ENCODE measurements around the gene BABAM2.

Gene BABAM2

GRCh38 chr2:28293416-28293815 lies 402.9 kb downstream of the BABAM2 start:
- no peak for DNase-seq

- no peak for DNase-seq
Measured at GRCh38 chr2:28294451-28294850, 403.9 kb downstream of the BABAM2 start.

- no peak for DNase-seq
Measured at GRCh38 chr2:28296243-28296642, 405.7 kb downstream of the BABAM2 start.

DNA sequence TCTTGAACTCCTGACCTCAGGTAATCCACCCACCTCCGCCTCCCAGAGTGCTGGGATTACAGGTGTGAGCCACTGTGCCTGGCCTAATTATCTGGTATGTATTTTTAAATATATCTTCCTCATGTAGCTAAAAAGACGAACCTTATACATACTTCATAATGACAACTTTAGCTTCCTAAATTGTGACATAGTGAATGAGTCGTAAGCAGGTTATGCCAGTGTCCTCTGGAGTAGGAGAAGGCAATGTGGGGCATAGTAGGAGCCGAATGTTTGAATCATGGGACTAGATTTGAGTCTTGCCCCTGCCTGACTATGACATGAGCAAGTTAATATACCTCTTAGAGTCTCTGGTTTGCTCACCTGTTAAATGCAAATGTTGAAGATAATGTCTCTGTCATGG lies 406.4 kb downstream of the BABAM2 start:
- no peak for DNase-seq

GRCh38 chr2:28297531-28297930 lies 407.0 kb downstream of the BABAM2 start:
- DNase-seq = no peak

DNA sequence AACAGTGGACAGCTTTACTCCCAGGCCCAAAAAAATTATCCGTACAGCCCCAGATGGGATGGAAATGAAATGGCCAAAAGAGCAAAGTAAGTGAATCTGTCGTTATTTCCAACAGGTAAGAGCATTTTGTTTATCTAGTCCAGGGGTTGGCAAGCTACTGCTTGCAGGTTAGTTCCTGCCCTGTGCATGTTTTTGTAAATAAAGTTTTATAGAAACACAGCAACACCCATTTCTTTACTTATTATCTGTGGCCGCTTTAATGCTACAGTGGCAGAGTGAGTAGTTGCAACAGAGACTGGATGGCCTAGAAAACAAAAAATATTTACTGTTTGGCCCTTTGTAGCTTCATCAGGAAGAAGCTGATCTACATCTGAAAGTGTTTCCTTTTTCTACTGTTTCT lies 407.9 kb downstream of the BABAM2 start:
- no peak for DNase-seq

GRCh38 chr2:28300485-28301341 lies 410.2 kb downstream of the BABAM2 start:
- DNase-seq = no peak

- no peak for DNase-seq
Measured at GRCh38 chr2:28305202-28305601, 414.7 kb downstream of the BABAM2 start.

DNA sequence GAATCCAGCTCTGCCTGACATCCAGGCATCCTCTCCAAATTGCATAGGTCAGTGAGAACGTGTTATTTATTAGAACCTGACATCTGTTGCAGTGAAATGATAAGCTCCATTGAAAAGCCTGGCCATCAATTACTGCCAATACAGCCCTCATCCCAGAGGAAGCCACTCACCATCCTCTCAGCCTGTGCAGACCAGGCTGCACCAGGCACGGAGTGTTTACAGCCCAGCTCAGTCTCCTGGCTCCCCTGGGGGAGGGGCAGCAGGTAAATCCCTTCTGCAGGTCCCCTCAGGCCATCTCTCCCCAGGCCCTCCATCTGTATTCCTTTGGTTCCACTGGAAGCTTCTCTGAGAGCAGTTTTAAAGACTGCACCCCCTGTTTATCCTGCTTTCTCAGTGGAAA lies 419.6 kb downstream of the BABAM2 start:
- DNase-seq = no peak

DNA sequence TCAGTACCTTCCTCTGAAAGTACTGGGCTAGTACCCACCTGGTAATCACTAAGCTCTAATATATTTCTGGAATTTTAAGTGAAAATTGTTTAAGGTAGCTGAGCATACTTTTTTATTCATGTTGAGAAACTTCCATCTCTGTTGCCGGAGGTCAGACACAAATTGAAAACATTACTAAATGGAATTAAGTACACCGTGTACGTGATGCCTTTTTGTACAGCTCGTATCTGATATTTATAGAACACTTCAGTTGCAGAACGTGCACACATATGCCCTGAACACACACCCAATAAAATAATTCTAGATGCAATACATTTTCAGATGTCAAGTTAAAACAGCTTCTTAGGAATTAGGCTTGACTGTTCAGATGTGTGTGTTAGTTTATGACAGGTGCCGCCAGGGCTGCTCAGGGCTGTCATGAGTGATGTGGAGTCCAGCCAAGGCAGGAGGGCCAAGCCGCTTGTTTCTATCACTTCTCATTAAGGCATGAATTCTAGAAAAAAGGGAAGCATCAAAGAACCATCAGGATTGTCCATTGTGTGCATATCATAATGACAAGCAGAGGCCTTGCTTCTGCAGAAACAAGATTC lies 421.2 kb downstream of the BABAM2 start:
- DNase-seq = no peak

- DNase-seq = no peak
Measured at GRCh38 chr2:28312307-28313219, 422.0 kb downstream of the BABAM2 start.

DNA sequence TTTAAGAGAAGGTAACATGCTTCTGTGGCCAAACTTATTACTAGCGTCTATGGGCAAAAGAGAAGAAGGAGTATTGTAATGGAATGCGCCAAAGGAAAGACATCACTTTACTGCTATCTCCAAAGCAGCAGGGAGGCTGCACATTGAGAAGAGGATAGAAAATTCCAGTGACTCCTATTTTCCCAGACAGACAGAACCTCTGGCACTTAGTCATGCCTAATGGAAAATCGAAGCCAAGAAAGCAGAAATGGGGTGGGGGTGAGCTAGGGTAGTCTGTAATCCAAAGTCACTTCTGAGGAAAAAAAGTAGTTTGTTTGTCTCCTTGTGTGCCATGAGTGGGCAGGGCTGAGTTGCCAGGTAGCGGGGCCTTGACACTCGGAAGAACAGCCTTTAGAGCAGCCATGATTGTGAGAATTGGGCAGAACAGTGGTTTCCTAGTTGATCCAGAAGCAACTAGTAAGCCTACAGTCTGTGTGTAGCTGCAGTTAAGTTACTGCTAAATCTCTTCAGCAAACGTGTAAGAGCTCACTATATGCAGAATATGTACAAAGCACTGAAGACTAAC lies 422.8 kb downstream of the BABAM2 start:
- DNase-seq = no peak

DNA sequence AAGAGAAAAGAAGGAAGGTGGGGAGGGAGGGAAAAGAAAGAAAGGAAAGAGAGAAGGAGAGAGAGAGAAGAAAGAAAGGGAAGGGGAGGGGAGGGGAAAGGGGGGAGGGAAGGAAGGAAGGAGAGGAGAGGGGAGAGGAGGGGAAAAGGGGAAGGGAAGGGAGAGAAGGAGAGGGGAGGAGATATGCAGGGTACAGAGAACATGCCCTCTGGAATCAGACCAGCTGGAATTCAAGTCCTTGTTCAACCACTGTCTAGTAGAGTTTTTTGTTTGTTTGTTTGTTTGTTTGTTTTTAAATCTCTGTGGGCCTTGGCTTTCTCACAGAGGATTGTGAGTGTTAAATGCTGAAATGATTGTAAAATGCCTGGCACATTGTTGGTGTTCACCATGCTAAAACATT lies 424.4 kb downstream of the BABAM2 start:
- DNase-seq = no peak

- DNase-seq = no peak
Measured at GRCh38 chr2:28316546-28317335, 426.2 kb downstream of the BABAM2 start.

GRCh38 chr2:28317390-28317789 lies 426.9 kb downstream of the BABAM2 start:
- no peak for DNase-seq

- DNase-seq = no peak
Measured at GRCh38 chr2:28318023-28318422, 427.5 kb downstream of the BABAM2 start.

DNA sequence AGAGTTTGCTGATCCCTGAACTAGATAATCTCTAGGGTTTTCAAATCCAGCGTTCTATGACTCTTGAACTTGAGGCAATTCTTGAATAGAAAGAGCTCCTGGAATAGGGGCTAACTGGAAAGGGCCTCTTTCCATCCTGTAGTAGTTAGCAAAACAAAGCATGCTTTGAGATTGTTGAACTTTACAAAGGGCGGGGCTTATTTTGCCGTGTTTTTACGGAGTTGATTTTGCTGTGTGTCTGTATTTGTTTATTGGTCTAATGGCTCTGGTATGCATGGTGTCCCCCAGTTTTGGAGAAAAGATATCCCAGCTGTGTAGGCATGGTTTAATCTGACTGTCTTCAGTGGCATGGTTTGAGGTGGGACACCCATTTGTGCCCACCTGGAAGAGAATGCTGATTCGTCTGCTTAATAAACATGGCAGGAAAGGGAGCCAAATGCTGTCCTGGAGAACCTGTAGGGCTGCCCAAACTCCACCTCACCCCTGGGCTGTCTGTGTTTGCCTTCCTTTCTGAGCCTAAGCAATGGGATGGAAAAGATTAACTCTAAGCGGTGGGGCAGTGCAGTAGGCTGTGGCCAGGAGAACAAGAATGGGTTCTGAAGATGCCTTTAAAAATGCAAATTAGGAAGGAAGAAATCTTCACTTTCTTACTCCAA lies 428.1 kb downstream of the BABAM2 start:
- no peak for DNase-seq

DNA sequence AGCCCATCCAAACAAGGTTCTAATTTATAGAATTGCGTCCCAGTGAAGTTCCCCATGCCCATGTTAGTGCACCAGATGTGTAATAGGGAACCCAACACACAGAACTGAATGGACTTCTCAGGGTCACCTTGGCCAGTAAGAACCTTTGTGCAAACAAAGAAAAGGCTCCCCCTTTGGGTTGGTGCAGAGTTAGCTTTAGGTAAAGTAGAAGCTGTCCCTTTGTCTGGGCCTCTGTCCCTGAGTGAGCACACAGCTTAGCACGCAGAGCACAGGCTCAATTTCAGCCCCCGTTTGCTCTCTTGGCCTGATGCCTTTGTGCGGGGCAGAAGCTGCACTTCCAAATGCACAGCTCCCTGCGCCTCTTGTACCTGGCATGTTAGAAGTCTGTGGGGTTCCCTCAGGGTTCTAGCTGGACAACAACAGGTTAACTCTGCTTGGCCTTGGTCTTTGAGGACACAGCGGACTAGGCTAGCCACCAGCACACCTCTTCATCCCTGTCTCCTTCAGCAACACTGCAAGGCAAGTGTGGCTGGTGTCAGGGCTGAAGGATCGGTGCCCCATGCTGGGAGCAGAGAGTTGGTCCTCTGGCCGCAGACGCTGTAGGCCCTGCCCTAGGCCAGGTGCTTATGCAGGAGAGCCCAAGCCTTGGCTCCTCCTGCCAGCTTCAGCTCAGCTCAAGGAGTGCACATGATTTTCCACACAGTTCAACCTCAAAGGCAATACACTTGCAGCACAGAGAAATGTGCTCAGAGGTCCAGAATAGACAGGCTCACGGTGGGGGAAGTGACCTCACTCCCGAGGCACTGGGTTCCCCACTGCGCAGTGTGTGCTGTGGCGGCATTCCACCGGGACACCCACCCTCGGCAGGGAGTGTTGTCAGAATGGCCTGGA lies 428.8 kb downstream of the BABAM2 start:
- no peak for DNase-seq

DNA sequence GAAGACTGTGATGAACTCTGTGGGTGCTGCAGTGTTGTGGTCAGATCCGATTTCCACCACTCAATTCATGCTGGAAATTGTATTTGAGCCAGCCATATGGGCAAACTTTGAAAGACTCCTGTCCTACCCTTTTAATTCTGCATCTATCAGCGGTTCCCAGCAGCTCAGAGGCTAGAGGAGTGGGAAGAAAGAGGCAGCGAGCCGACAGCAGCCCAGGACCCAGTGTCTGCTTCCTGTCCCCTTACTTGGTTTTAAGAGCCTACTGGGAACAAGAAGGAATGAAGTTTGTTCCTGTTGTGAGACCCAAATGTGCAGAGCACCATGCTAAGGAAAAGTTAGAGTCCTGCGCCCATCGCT lies 429.5 kb downstream of the BABAM2 start:
- DNase-seq = no peak

DNA sequence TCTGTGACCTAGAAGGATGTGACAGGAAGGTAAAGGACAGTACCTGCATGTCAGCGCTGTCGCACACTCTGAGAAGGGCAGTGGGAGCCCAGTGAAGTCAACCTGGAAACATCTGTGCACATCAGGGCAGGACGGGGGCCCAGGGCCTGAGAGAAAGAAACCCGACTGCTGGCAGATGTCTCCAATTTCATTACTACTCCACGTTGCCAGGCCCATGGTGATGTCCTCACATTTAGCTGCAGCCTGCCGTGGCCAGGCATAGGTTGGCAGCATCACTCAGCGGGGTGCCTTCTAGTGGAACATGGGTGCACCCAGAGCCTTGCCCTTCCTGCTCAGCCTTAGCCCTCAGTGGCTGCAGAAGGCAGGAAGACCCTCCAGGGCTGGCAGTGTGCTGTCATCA lies 429.8 kb downstream of the BABAM2 start:
- no peak for DNase-seq

- no peak for DNase-seq
Measured at GRCh38 chr2:28321426-28321825, 430.9 kb downstream of the BABAM2 start.
